A549 (cell line): ENCODE measurements around the gene ABCC5. TPM values are rescaled to one million over a fixed set of nuclear protein-coding genes. Genes with fewer than 3 reads are reported as not detected.

Source experiments
- ATAC-seq, 2 experiments: fragments of 200-7000 bp in 1 of 2; fragments of >200 bp in 1 of 2; cut with Nextera tagmentation in 1 of 2; cut with Tn5 transposase in 1 of 2; 3 replicates each; pipeline versions ENCODE4 v1.8.0 to v1.9.1; 2018 to 2020; ENCODE audit warnings: mild to moderate bottlenecking in 1 of 2, moderate library complexity in 1 of 2
- CTCF ChIA-PET: fragments of 300-600 bp; sonication (Branson Sonifier 250); formaldehyde crosslinking; extraction: SDS; loops from one replicate; lab custom pipeline; 2021; ENCODE audit warnings: antibody characterized with exemption, inconsistent platforms; lab: Yijun Ruan, JAX
- POLR2A ChIA-PET: fragments of 350-600 bp; formaldehyde crosslinking; extraction: SDS; loops from one replicate; lab custom pipeline; 2021; ENCODE audit warnings: antibody characterized with exemption, inconsistent platforms; lab: Yijun Ruan, JAX
- DNase-seq, 2 experiments: peaks; one replicate each; pipeline versions ENCODE4 v3.0.0 to v3.0.0-alpha.2; 2011 to 2016; ENCODE audit warnings: low read depth in 1 of 2, low spot score in 1 of 2
- FAIRE-seq: peaks from 2 replicates; lab custom pipeline; 2011; peaks lifted over from hg19 to GRCh38; lab: Jason Lieb, UNC
- H3K27ac ChIP-seq, 2 experiments: fragments of >200 bp; sonication (Bioruptor Twin); formaldehyde crosslinking; 3 replicates each; pipeline ENCODE4 v1.5.1; 2016 to 2017
- H3K4me1 ChIP-seq: fragments of >200 bp; sonication (Bioruptor Twin); formaldehyde crosslinking; 3 replicates; pipeline ENCODE4 v1.6.1; 2016
- H3K4me2 ChIP-seq: fragments of >200 bp; sonication (Bioruptor Twin); formaldehyde crosslinking; 3 replicates; pipeline ENCODE4 v1.6.1; 2016
- H3K4me3 ChIP-seq: fragments of >200 bp; sonication (Bioruptor Twin); formaldehyde crosslinking; 3 replicates; pipeline ENCODE4 v1.5.1; 2016
- H3K9me3 ChIP-seq: fragments of >200 bp; sonication (Bioruptor Twin); formaldehyde crosslinking; 3 replicates; pipeline ENCODE4 v1.6.1; 2016
- ATOH8 ChIP-seq: fragments of 250-450 bp; sonication (Bioruptor Pico); IDR thresholded peaks from 2 replicates; pipeline ENCODE4 v1.5.0; 2020; ENCODE audit warnings: low read depth, mild to moderate bottlenecking, moderate library complexity
- BCL3 ChIP-seq: fragments of >200 bp; sonication (Bioruptor Twin); formaldehyde crosslinking; IDR thresholded peaks from 3 replicates; pipeline ENCODE4 v1.6.1; 2016
- CBX8 ChIP-seq: fragments of 200-600 bp; sonication (generic); IDR thresholded peaks from 2 replicates; pipeline ENCODE4 v1.6.1; 2016
- CHD4 ChIP-seq: fragments of 200-600 bp; sonication (generic); IDR thresholded peaks from 2 replicates; pipeline ENCODE4 v1.6.1; 2016; ENCODE audit warnings: antibody characterized with exemption, mild to moderate bottlenecking, borderline replicate concordance
- E2F6 ChIP-seq: IDR thresholded peaks from 2 replicates; pipeline ENCODE4 v1.6.1; 2012; ENCODE audit warnings: low read depth, borderline replicate concordance
- EHMT2 ChIP-seq: fragments of 200-600 bp; sonication (generic); IDR thresholded peaks from 2 replicates; pipeline ENCODE4 v1.6.1; 2016; ENCODE audit warnings: antibody characterized with exemption, low read depth, mild to moderate bottlenecking, moderate library complexity
- ELK1 ChIP-seq: fragments of 150-350 bp; IDR thresholded peaks from 2 replicates; pipeline ENCODE4 v1.6.1; 2014; ENCODE audit warnings: low read depth, mild to moderate bottlenecking, low read length
- EP300 ChIP-seq, 2 experiments: fragments of >200 bp; sonication (Bioruptor Twin); formaldehyde crosslinking; IDR thresholded peaks; 2 replicates in 1 of 2; 3 replicates in 1 of 2; pipeline ENCODE4 v1.6.1; 2016 to 2017
- FOSB ChIP-seq: fragments of 250-450 bp; sonication (Bioruptor Pico); IDR thresholded peaks from 2 replicates; pipeline ENCODE4 v1.5.0; 2020; ENCODE audit warnings: mild to moderate bottlenecking, moderate library complexity
- GATA3 ChIP-seq: IDR thresholded peaks from 2 replicates; pipeline ENCODE4 v1.6.1; 2012; ENCODE audit warnings: borderline replicate concordance
- HDAC2 ChIP-seq: fragments of 200-600 bp; sonication (generic); IDR thresholded peaks from 2 replicates; pipeline ENCODE4 v1.6.1; 2016
- HEYL ChIP-seq: fragments of 250-450 bp; sonication (Bioruptor Pico); IDR thresholded peaks from 2 replicates; pipeline ENCODE4 v1.8.0; 2021; ENCODE audit warnings: mild to moderate bottlenecking, moderate library complexity
- HMGXB4 ChIP-seq: fragments of 250-450 bp; sonication (Bioruptor Pico); IDR thresholded peaks from 2 replicates; pipeline ENCODE4 v1.5.0; 2021; ENCODE audit warnings: mild to moderate bottlenecking, moderate library complexity, borderline replicate concordance
- HOXA7 ChIP-seq: fragments of 250-450 bp; sonication (Bioruptor Pico); IDR thresholded peaks from 2 replicates; pipeline ENCODE4 v1.5.0; 2020; ENCODE audit warnings: mild to moderate bottlenecking, moderate library complexity
- HOXB5 ChIP-seq: fragments of 250-450 bp; sonication (Bioruptor Pico); IDR thresholded peaks from 2 replicates; pipeline ENCODE4 v1.5.0; 2020; ENCODE audit warnings: mild to moderate bottlenecking, moderate library complexity
- JUN ChIP-seq, 2 experiments: fragments of >200 bp; sonication (Bioruptor Twin); formaldehyde crosslinking; IDR thresholded peaks; 2 replicates in 1 of 2; 3 replicates in 1 of 2; pipeline ENCODE4 v1.6.1; 2016 to 2017
- KDM1A ChIP-seq: fragments of 200-600 bp; sonication (generic); IDR thresholded peaks from 2 replicates; pipeline ENCODE4 v1.6.1; 2016; ENCODE audit warnings: low read depth, mild to moderate bottlenecking
- KDM5A ChIP-seq: fragments of 200-600 bp; sonication (generic); IDR thresholded peaks from 2 replicates; pipeline ENCODE4 v1.6.1; 2016; ENCODE audit warnings: antibody characterized with exemption, mild to moderate bottlenecking
- MAFK ChIP-seq: fragments of 450-650 bp; IDR thresholded peaks from 2 replicates; pipeline ENCODE4 v1.6.1; 2014; ENCODE audit not compliant: partially characterized antibody
- MAX ChIP-seq: IDR thresholded peaks from 2 replicates; pipeline ENCODE4 v1.6.1; 2012
- MAZ ChIP-seq: fragments of 150-350 bp; IDR thresholded peaks from 2 replicates; pipeline ENCODE4 v1.6.1; 2014; ENCODE audit warnings: antibody characterized with exemption, low read depth, low read length, borderline replicate concordance
- NPAS2 ChIP-seq: fragments of 250-450 bp; sonication (Bioruptor Pico); IDR thresholded peaks from 2 replicates; pipeline ENCODE4 v1.8.0; 2022; ENCODE audit warnings: mild to moderate bottlenecking, moderate library complexity, borderline replicate concordance
- POLR2A ChIP-seq: IDR thresholded peaks from 2 replicates; pipeline ENCODE4 v1.6.1; 2012; ENCODE audit warnings: mild to moderate bottlenecking, low read length
- POLR2AphosphoS2 ChIP-seq: conservative IDR thresholded peaks from 2 replicates; pipeline ENCODE4 v1.6.1; 2012; ENCODE audit warnings: low read length, improper control_type of control experiment, inconsistent platforms
- RCOR1 ChIP-seq: fragments of 150-350 bp; IDR thresholded peaks from 2 replicates; pipeline ENCODE4 v1.6.1; 2014; ENCODE audit warnings: antibody characterized with exemption, low read length, low read depth
- SMC3 ChIP-seq: fragments of >200 bp; sonication (Bioruptor Twin); formaldehyde crosslinking; IDR thresholded peaks from 3 replicates; pipeline ENCODE4 v1.6.1; 2018; ENCODE audit warnings: inconsistent platforms
- SREBF2 ChIP-seq: fragments of 450-650 bp; IDR thresholded peaks from 2 replicates; pipeline ENCODE4 v1.6.1; 2014; ENCODE audit warnings: mild to moderate bottlenecking, moderate library complexity
- TP53 ChIP-seq: fragments of 250-450 bp; sonication (Bioruptor Pico); IDR thresholded peaks from 2 replicates; pipeline ENCODE4 v1.5.0; 2021; ENCODE audit warnings: mild to moderate bottlenecking, moderate library complexity
- ZNF302 ChIP-seq: fragments of 250-450 bp; sonication (Bioruptor Pico); IDR thresholded peaks from 2 replicates; pipeline ENCODE4 v1.9.0; 2021; ENCODE audit warnings: inconsistent platforms, mild to moderate bottlenecking, moderate library complexity
- ZSCAN20 ChIP-seq: fragments of 250-450 bp; sonication (Bioruptor Pico); IDR thresholded peaks from 2 replicates; pipeline ENCODE4 v1.8.0; 2022; ENCODE audit warnings: mild to moderate bottlenecking, moderate library complexity
- WGBS: methylation state at CpG from one replicate; pipeline ENCODE4 v1.1.6; 2017; ENCODE audit errors: missing lambda C conversion rate; 5-methylcytosine and 5-hydroxymethylcytosine counted together
- polyA plus RNA-seq, 4 experiments: library from polyadenylated mRNA; depleted of rRNA in 3 of 4; stranded (reverse); fragments of >200 nt; fragmentation: RNase III in 1 of 4; extraction: RNeasy Plus Mini Kit Qiagen cat#74134 plus additional on column Dnase treatment in 1 of 4; gene quantifications; 2 replicates in 3 of 4; 3 replicates in 1 of 4; pipeline ENCODE4 v1.2.3, GENCODE V29; 2011 to 2017

Gene ABCC5
- polyA plus RNA-seq, 2 of the 4 experiments (the other 2 are of a cell fraction): 14.2 to 20.7 TPM

GRCh38 chr3:183959214-183959613 lies 58.5 kb downstream of the ABCC5 start:
- ChIA-PET POLR2A (no interaction called here), CTCF (no interaction called here)
- no peak overlapping the region for H3K4me3 ChIP-seq
- TF ChIP-seq CBX8 (no peak), ZNF302 (CRISPR knock-in tag) (no peak), POLR2AphosphoS2 (no peak), SMC3 (no peak), POLR2A (no peak), EHMT2 (no peak), JUN (IDR thresholded peaks at IDR 0.05) (no peak), RCOR1 (no peak), BCL3 (no peak), HOXB5 (CRISPR knock-in tag) (no peak), MAFK (no peak), KDM1A (no peak), HEYL (CRISPR knock-in tag) (no peak), EP300 (IDR thresholded peaks at IDR 0.05) (no peak), GATA3 (no peak), HOXA7 (no peak), ELK1 (no peak), MAZ (no peak), CHD4 (no peak), SREBF2 (no peak)
- peaks cover 8% of the 10 kb centered on the region; the same call in 2 of the 3 replicates for H3K4me1 ChIP-seq
- DNase-seq: peak; percentile 1 to 4
- no peak overlapping the region for H3K27ac ChIP-seq
- H3K9me3 ChIP-seq: no peaks in the 10 kb centered on the region
- no peak for ATAC-seq
- WGBS: 46% methylated on average over 4 of the region's 4 CpGs
- H3K4me2 ChIP-seq: no peak overlapping the region
- no peak for FAIRE-seq

GRCh38 chr3:183958775-183959174 lies 58.9 kb downstream of the ABCC5 start:
- no peak for TF ChIP-seq MAFK
- no peak for TF ChIP-seq ATOH8 (CRISPR knock-in tag)
- TF ChIP-seq HMGXB4 (CRISPR knock-in tag): no peak
- TF ChIP-seq MAX: no peak
- TF ChIP-seq SMC3: no peak
- no peak for TF ChIP-seq E2F6
- no peak for TF ChIP-seq BCL3
- no peak for TF ChIP-seq ZSCAN20 (CRISPR knock-in tag)
- TF ChIP-seq KDM5A: no peak
- TF ChIP-seq TP53 (CRISPR knock-in tag): no peak
- TF ChIP-seq FOSB (CRISPR knock-in tag): no peak
- no peak for TF ChIP-seq HOXA7
- no peak for TF ChIP-seq NPAS2 (CRISPR knock-in tag)
- no peak for TF ChIP-seq SREBF2
- no peak for TF ChIP-seq HDAC2
- POLR2A ChIA-PET: no interaction called here
- CTCF ChIA-PET: no interaction called here
- no peaks in the 10 kb centered on the region for H3K9me3 ChIP-seq
- WGBS: 87% methylated on average over 4 of the region's 4 CpGs
- no peak overlapping the region for H3K4me2 ChIP-seq
- peaks cover 8% of the 10 kb centered on the region; the same call in 2 of the 3 replicates for H3K4me1 ChIP-seq
- ATAC-seq (no peak), FAIRE-seq (no peak), DNase-seq (no peak)
- H3K27ac ChIP-seq: no peak overlapping the region
- H3K4me3 ChIP-seq: no peak overlapping the region
